Activated gamma-delta T cell (primary cell): ENCODE measurements around the gene FAM53A.
A peak's percentile ranks its signal among the peaks of the same experiment; 100 is the strongest.

Source experiments
- DNase-seq: peaks from one replicate; lab custom pipeline; 2025; lab: John Stamatoyannopoulos, UW
- total RNA-seq, 2 donors: gene quantifications; one replicate each; lab custom pipeline; 2026; lab: John Stamatoyannopoulos, UW

Gene FAM53A
- 1.4 to 1.7 reads per million in 2 donors for total RNA-seq

GRCh38 chr4:1683736-1684505 lies at the start of gene FAM53A:
Gene FAM53A (minus strand): TSS chr4:1684313. CDS start chr4:1668741, 15,572 bp downstream.
- peak; percentile 91 for DNase-seq

GRCh38 chr4:1732911-1733310 lies 48.8 kb upstream of the FAM53A start:
- no peak for DNase-seq

GRCh38 chr4:1731180-1731579 lies 47.1 kb upstream of the FAM53A start:
- DNase-seq: no peak

GRCh38 chr4:1730532-1731135 lies 46.5 kb upstream of the FAM53A start:
- no peak for DNase-seq

- DNase-seq: no peak
Measured at GRCh38 chr4:1728061-1728980, 44.2 kb upstream of the FAM53A start.

GRCh38 chr4:1727117-1728031 lies 43.3 kb upstream of the FAM53A start:
- no peak for DNase-seq

- DNase-seq: peak; percentile 56
Measured at GRCh38 chr4:1726146-1726934, 42.2 kb upstream of the FAM53A start.

GRCh38 chr4:1725521-1725920 lies 41.4 kb upstream of the FAM53A start:
- DNase-seq: no peak

GRCh38 chr4:1723131-1723801 lies 39.2 kb upstream of the FAM53A start:
- DNase-seq: no peak

- DNase-seq: no peak
Measured at GRCh38 chr4:1722551-1723118, 38.5 kb upstream of the FAM53A start.

- DNase-seq: no peak
Measured at GRCh38 chr4:1721666-1722550, 37.8 kb upstream of the FAM53A start.

- peak; percentile 88 for DNase-seq
Measured at GRCh38 chr4:1721003-1721665, 37.0 kb upstream of the FAM53A start, which contains the start of the genes TACC3 and TMEM129. Gene TACC3 (plus strand): TSS chr4:1721521. CDS start chr4:1723422, 1,901 bp downstream. Gene TMEM129 (minus strand): TSS chr4:1721323. CDS start chr4:1720837, 486 bp downstream.

- DNase-seq: peak; percentile 48
Measured at GRCh38 chr4:1720163-1720983, 36.3 kb upstream of the FAM53A start.

- no peak for DNase-seq
Measured at GRCh38 chr4:1718095-1718850, 34.2 kb upstream of the FAM53A start.

GRCh38 chr4:1717129-1718094 lies 33.3 kb upstream of the FAM53A start:
- no peak for DNase-seq
